ENCODE results near the gene CAPN12. TPM values are rescaled to one million over a fixed set of nuclear protein-coding genes. Genes with fewer than 3 reads are reported as not detected.

Gene CAPN12
- total and polyA plus RNA-seq, 2 of the 8 experiments (the other 6 are each of a cell fraction or from before 2014, with no cell fraction given), result 8.8 to 20.0 TPM

DNA sequence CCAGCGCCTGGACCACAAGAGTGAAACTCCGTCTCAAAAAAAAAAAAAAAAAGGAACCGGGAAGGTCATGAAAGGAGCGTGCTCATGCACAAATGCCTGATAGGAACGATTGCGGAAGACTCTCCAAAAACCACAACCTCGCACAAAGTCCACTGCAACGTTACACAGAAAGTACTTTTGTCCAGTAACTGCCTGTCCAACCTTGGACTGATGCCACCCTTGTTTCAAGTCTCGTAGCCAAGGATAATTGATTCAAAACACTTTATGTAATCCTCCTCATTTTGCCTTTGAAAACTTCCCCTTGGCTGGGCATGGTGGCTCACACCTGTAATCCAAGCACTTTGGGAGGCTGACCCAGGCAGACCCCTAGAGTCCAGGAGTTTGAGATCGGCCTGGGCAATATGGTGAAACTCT, 15.3 kb upstream of the CAPN12 start:
- H3K79me2 ChIP-seq (ENCODE audit: control insufficient read depth in 1 of 2, insufficient read depth in 2 of 2, low read length in 2 of 2), result no peaks in the 10 kb centered on the region
- no peaks in the 10 kb centered on the region for H3K27me3 ChIP-seq (replicated peaks in 1 of 4; ENCODE audit: control insufficient read depth in 3 of 4, extremely low read depth in 1 of 4, insufficient read depth in 3 of 4, low read length in 3 of 4)
- no peaks in the 10 kb centered on the region for H3K79me1 ChIP-seq (ENCODE audit: low read depth, low read length)
- H2BK120ac ChIP-seq (replicated peaks; ENCODE audit: low read depth, low read length), result no peak overlapping the region
- H4K5ac ChIP-seq (ENCODE audit: insufficient read length, low read depth, low read length), result no peak overlapping the region
- H3K36me3 ChIP-seq (ENCODE audit: control insufficient read depth in 2 of 4, insufficient read depth in 4 of 4, low read length in 3 of 4), result no peaks in the 10 kb centered on the region
- H3K56ac ChIP-seq (replicated peaks; ENCODE audit: insufficient read length, low read depth, low read length), result no peak overlapping the region
- ChIA-PET CTCF (ENCODE audit: partially characterized antibody) (interaction anchor here (1.0 kb wide), 1 partner anchor 244 kb away, joined by 3 read pairs; no protein-coding TSS in a partner anchor), POLR2A (ENCODE audit: partially characterized antibody) (interaction anchor here (1.0 kb wide), 1 partner anchor 158 kb away, joined by 3 read pairs; no protein-coding TSS in a partner anchor)
- H3K23ac ChIP-seq (ENCODE audit: insufficient read length), result no peak overlapping the region
- no peak overlapping the region for H2AFZ ChIP-seq (ENCODE audit: low read length)
- no peak overlapping the region for H4K8ac ChIP-seq (ENCODE audit: extremely low read depth, insufficient read depth, low read length)
- no peak overlapping the region for H3K4me2 ChIP-seq (ENCODE audit: insufficient read depth in 1 of 2, low read depth in 2 of 2, low read length in 2 of 2)
- no peak overlapping the region for H3K9ac ChIP-seq (replicated peaks in 1 of 4; ENCODE audit: extremely low read depth in 1 of 4, low read depth in 3 of 4, low read length in 3 of 4)
- no peak overlapping the region for H2BK5ac ChIP-seq (ENCODE audit: low read depth, low read length)
- H3K4me3 ChIP-seq (ENCODE audit: extremely low read depth in 1 of 4, insufficient read depth in 2 of 4, low read depth in 3 of 4, low read length in 4 of 4), result no peak overlapping the region
- FAIRE-seq, result no peak
- WGBS, 2 experiments (ENCODE audit: extremely low coverage in 1 of 2, insufficient coverage in 1 of 2, insufficient read length in 1 of 2, insufficient replicate concordance in 2 of 2, low coverage in 1 of 2, low lambda C conversion rate in 2 of 2, missing lambda C conversion rate in 1 of 2), result 75% methylated on average over 9 of the region's 10 CpGs; no CpG with 5 or more reads in 1 of the 2 experiments
- no peak overlapping the region for H2BK15ac ChIP-seq (ENCODE audit: low read length)
- H3K18ac ChIP-seq (ENCODE audit: extremely low read depth, low read length), result no peak overlapping the region
- TF ChIP-seq PHF8 (conservative IDR thresholded peaks at IDR 0.05; ENCODE audit: low read depth, low read length) (no peak), RBBP5 (IDR thresholded peaks at IDR 0.05; ENCODE audit: borderline replicate concordance, low read depth, low read length) (no peak), RFX5 (IDR thresholded peaks at IDR 0.05; ENCODE audit: borderline replicate concordance, low read depth, low read length) (no peak), CREB1 (IDR thresholded peaks at IDR 0.05) (no peak), TCF12 (IDR thresholded peaks at IDR 0.05; ENCODE audit: low read depth, low read length) (no peak), EZH2 (IDR thresholded peaks at IDR 0.05; ENCODE audit: low read depth, low read length, severe bottlenecking) (no peak), POLR2A (IDR thresholded peaks at IDR 0.05; ENCODE audit: control extremely low read depth in 1 of 2, low read depth in 2 of 2, low read length in 2 of 2) (no peak), TEAD4 (IDR thresholded peaks at IDR 0.05; ENCODE audit: low read depth, low read length) (no peak), GTF2F1 (IDR thresholded peaks at IDR 0.05; ENCODE audit: borderline replicate concordance, low read depth, low read length) (no peak), CEBPB (IDR thresholded peaks at IDR 0.05; ENCODE audit: low read depth, low read length) (no peak), NANOG (IDR thresholded peaks at IDR 0.05; ENCODE audit: insufficient read depth, low read depth, low read length, poor library complexity, severe bottlenecking) (no peak), SIRT6 (IDR thresholded peaks at IDR 0.05; ENCODE audit: low read length) (no peak)
- TF ChIP-seq, protein P1, sequence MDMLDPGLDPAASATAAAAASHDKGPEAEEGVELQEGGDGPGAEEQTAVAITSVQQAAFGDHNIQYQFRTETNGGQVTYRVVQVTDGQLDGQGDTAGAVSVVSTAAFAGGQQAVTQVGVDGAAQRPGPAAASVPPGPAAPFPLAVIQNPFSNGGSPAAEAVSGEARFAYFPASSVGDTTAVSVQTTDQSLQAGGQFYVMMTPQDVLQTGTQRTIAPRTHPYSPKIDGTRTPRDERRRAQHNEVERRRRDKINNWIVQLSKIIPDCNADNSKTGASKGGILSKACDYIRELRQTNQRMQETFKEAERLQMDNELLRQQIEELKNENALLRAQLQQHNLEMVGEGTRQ (IDR thresholded peaks at IDR 0.05; ENCODE audit: low read length), result no peak
- DNase-seq (ENCODE audit: low read depth in 1 of 2, low spot score in 2 of 2), result no peak
- no peak overlapping the region for H2BK12ac ChIP-seq (ENCODE audit: low read depth, low read length)
- no peaks in the 10 kb centered on the region for H3K23me2 ChIP-seq (ENCODE audit: low read depth, low read length)
- H4K20me1 ChIP-seq (replicated peaks in 1 of 2; ENCODE audit: control insufficient read depth in 1 of 2, insufficient read depth in 2 of 2, low read length in 2 of 2), result no peaks in the 10 kb centered on the region
- no peaks in the 10 kb centered on the region for H3K9me3 ChIP-seq (ENCODE audit: insufficient read depth in 2 of 2, low read depth in 1 of 2, low read length in 1 of 2)
- no peak overlapping the region for H3K27ac ChIP-seq (ENCODE audit: low read depth, low read length)
- no peaks in the 10 kb centered on the region for H3K4me1 ChIP-seq (replicated peaks in 1 of 4; ENCODE audit: control insufficient read depth in 3 of 4, insufficient read depth in 4 of 4, low read length in 3 of 4)
- H3K14ac ChIP-seq (ENCODE audit: insufficient read length), result no peak overlapping the region
- H4K91ac ChIP-seq (replicated peaks; ENCODE audit: insufficient read length, low read length), result no peak overlapping the region
- no peak overlapping the region for H2AK5ac ChIP-seq (ENCODE audit: low read depth, low read length)
- H3K4ac ChIP-seq (replicated peaks; ENCODE audit: insufficient read length, low read depth, low read length), result no peak overlapping the region
- H2BK20ac ChIP-seq (ENCODE audit: low read length), result no peak overlapping the region
